NCI-H748 (cell line): ENCODE results near the gene SND1.
A peak's percentile ranks its signal among the peaks of the same experiment; 100 is the strongest.

ENCODE experiments used
- DNase-seq: peaks from one replicate; lab custom pipeline; 2025; ENCODE audit not compliant: unreplicated experiment; lab: John Stamatoyannopoulos, UW

Gene SND1

GRCh38 chr7:128123291-128124037, 471.5 kb downstream of the SND1 start:
- no peak for DNase-seq

GRCh38 chr7:128124786-128125185, 472.8 kb downstream of the SND1 start:
- DNase-seq = no peak

GRCh38 chr7:128125816-128126215, 473.8 kb downstream of the SND1 start:
- DNase-seq = no peak

GRCh38 chr7:128128401-128128800, 476.4 kb downstream of the SND1 start:
- DNase-seq = no peak

GRCh38 chr7:128129224-128129864, 477.4 kb downstream of the SND1 start:
- no peak for DNase-seq

- no peak for DNase-seq
Observed at GRCh38 chr7:128131115-128131514, 479.1 kb downstream of the SND1 start.

GRCh38 chr7:128131731-128132130, 479.7 kb downstream of the SND1 start:
- DNase-seq = no peak

- DNase-seq = no peak
Observed at GRCh38 chr7:128132426-128133069, 480.6 kb downstream of the SND1 start.

GRCh38 chr7:128135159-128135514, 483.1 kb downstream of the SND1 start:
- DNase-seq = peak; percentile 62

GRCh38 chr7:128135515-128136214, 483.7 kb downstream of the SND1 start:
- peak; percentile 61 for DNase-seq

GRCh38 chr7:128136215-128136597, 484.2 kb downstream of the SND1 start:
- peak; percentile 52 for DNase-seq

GRCh38 chr7:128137181-128137580, 485.2 kb downstream of the SND1 start:
- peak; percentile 36 for DNase-seq

GRCh38 chr7:128139406-128139805, 487.4 kb downstream of the SND1 start:
- no peak for DNase-seq

GRCh38 chr7:128141683-128142195, 489.7 kb downstream of the SND1 start:
- no peak for DNase-seq
